Measurements from ENCODE around the gene IL6R. TPM values are rescaled to one million over a fixed set of nuclear protein-coding genes. Genes with fewer than 3 reads are reported as not detected.

The IL6R gene
- total and polyA plus RNA-seq, 2 experiments from 2014 or later, result 35.1 to 38.5 TPM

DNA sequence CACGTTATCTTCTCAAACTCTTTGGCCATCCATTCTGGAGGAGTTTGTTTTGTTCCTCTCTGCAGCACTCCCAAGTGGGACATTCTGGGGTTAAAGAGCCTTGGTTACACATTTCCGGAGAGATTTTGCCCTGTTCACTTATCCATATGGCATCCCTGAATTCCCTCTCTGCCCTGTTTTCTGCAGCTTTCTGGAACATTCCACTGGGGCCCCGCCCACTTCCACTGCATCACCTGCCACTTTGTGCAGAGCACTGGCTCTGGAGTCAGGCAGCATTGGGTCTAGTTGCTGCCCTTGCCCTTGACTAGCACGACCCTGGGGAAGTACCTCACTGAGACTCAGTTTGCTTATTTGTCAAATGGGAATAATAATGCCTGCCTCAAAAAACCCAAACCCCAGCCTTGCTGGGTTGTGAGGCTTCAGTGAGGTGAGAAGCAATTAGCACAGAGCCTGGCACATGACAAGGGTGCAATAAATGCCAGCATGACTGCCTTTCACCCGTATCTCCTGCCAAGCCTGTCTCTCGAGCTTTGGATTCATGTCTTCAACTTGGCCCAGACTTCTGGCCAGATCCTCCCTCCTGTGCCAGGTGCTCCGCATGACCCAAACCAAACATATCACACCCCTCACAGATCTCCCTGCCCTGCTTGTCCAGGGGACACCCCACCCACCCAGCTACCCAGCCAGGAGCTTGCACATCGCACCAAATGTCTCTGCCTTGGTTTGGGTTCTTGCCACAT is 38.3 kb downstream of the IL6R start:
- no peak overlapping the region for H3K4me2 ChIP-seq
- no peak for TF ChIP-seq EZH2 (IDR thresholded peaks at IDR 0.05; ENCODE audit: borderline replicate concordance)
- TF ChIP-seq, protein P1, sequence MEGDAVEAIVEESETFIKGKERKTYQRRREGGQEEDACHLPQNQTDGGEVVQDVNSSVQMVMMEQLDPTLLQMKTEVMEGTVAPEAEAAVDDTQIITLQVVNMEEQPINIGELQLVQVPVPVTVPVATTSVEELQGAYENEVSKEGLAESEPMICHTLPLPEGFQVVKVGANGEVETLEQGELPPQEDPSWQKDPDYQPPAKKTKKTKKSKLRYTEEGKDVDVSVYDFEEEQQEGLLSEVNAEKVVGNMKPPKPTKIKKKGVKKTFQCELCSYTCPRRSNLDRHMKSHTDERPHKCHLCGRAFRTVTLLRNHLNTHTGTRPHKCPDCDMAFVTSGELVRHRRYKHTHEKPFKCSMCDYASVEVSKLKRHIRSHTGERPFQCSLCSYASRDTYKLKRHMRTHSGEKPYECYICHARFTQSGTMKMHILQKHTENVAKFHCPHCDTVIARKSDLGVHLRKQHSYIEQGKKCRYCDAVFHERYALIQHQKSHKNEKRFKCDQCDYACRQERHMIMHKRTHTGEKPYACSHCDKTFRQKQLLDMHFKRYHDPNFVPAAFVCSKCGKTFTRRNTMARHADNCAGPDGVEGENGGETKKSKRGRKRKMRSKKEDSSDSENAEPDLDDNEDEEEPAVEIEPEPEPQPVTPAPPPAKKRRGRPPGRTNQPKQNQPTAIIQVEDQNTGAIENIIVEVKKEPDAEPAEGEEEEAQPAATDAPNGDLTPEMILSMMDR (IDR thresholded peaks at IDR 0.05; ENCODE audit: poor library complexity), result no peak
- DNase-seq (ENCODE audit: low spot score), result no peak
- no peaks in the 10 kb centered on the region for H3K9me3 ChIP-seq (ENCODE audit: low read depth)
- no peak overlapping the region for H3K4me3 ChIP-seq
- H3K4me1 ChIP-seq (ENCODE audit: insufficient read depth), result peaks cover 6% of the 10 kb centered on the region
- WGBS (ENCODE audit: low lambda C conversion rate, missing lambda C conversion rate), result 90% methylated on average over 8 of the region's 8 CpGs
- H3K27ac ChIP-seq, result no peak overlapping the region
- H3K27me3 ChIP-seq, result no peaks in the 10 kb centered on the region
- no peaks in the 10 kb centered on the region for H4K20me1 ChIP-seq (ENCODE audit: insufficient read depth, poor library complexity, severe bottlenecking)
- no peaks in the 10 kb centered on the region for H3K9me2 ChIP-seq (replicated peaks; ENCODE audit: insufficient read depth)
- no peaks in the 10 kb centered on the region for H3K36me3 ChIP-seq (replicated peaks; ENCODE audit: insufficient read depth, low read depth)
- no peaks in the 10 kb centered on the region for H3K79me2 ChIP-seq
- H2AFZ ChIP-seq, result no peak overlapping the region

DNA sequence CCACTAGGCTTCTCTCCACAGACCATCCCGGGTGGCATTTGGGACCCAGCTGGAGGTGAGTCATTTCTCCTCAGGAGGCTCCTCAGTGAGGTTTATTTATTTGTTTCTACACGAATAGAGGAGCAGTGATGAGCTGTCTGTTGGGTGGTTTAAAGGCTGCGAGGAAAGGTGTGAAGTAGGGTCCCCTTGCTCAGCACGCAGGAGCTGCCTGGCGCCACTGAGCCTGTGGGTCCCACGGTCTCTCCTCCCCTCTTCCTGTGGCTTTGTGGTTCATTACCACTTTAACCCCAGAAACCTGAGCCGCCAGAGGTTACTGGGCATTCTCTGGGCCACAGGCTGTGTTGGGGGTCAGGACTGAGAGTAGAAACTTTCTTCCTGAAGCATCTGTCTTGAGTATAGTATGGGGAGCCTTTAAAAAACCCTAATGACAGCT is 39.9 kb downstream of the IL6R start:
- peaks cover 3% of the 10 kb centered on the region for H3K4me1 ChIP-seq (ENCODE audit: insufficient read depth)
- H3K36me3 ChIP-seq (replicated peaks; ENCODE audit: insufficient read depth, low read depth), result no peaks in the 10 kb centered on the region
- H3K9me2 ChIP-seq (replicated peaks; ENCODE audit: insufficient read depth), result no peaks in the 10 kb centered on the region
- no peak overlapping the region for H2AFZ ChIP-seq
- WGBS (ENCODE audit: low lambda C conversion rate, missing lambda C conversion rate), result 58% methylated on average over 7 of the region's 7 CpGs
- H3K9me3 ChIP-seq (ENCODE audit: low read depth), result no peaks in the 10 kb centered on the region
- H3K4me2 ChIP-seq, result no peak overlapping the region
- no peak overlapping the region for H3K27ac ChIP-seq
- H4K20me1 ChIP-seq (ENCODE audit: insufficient read depth, poor library complexity, severe bottlenecking), result no peaks in the 10 kb centered on the region
- H3K4me3 ChIP-seq, result no peak overlapping the region
- DNase-seq (ENCODE audit: low spot score), result no peak
- H3K79me2 ChIP-seq, result no peaks in the 10 kb centered on the region
- TF ChIP-seq EZH2 (IDR thresholded peaks at IDR 0.05; ENCODE audit: borderline replicate concordance), result no peak
- TF ChIP-seq EZH2phosphoT487 (IDR thresholded peaks at IDR 0.05; ENCODE audit: low read depth, severe bottlenecking, unreplicated experiment), result no peak
- TF ChIP-seq, protein P1 (IDR thresholded peaks at IDR 0.05; ENCODE audit: poor library complexity), result no peak
- no peaks in the 10 kb centered on the region for H3K27me3 ChIP-seq

DNA sequence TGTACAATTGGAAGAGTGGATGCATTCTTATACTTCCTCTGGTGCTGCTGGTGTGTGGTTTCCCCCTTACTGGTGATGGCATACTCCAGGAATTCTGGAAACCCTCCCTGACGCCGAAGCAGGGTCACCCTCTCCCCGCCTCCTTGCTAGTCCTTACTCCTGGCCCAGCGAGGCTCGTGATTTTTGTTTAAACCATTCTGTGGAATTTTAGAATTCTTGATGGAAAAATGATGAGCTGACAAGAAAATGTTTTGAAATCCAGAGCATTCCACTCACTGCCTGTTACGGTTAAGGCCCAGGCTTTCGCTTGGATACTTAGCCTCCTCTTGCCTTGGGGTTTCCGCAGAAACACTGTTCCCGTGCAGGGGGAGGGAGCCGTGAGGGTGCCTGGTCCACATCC is 41.1 kb downstream of the IL6R start:
- TF ChIP-seq EZH2 (IDR thresholded peaks at IDR 0.05; ENCODE audit: borderline replicate concordance) (no peak), EZH2phosphoT487 (IDR thresholded peaks at IDR 0.05; ENCODE audit: low read depth, severe bottlenecking, unreplicated experiment) (no peak)
- TF ChIP-seq, protein P1 (IDR thresholded peaks at IDR 0.05; ENCODE audit: poor library complexity), result no peak
- WGBS (ENCODE audit: low lambda C conversion rate, missing lambda C conversion rate), result 48% methylated on average over 10 of the region's 10 CpGs
- H3K36me3 ChIP-seq (replicated peaks; ENCODE audit: insufficient read depth, low read depth), result no peaks in the 10 kb centered on the region
- no peaks in the 10 kb centered on the region for H3K9me3 ChIP-seq (ENCODE audit: low read depth)
- H3K4me3 ChIP-seq, result no peak overlapping the region
- no peaks in the 10 kb centered on the region for H3K79me2 ChIP-seq
- no peaks in the 10 kb centered on the region for H4K20me1 ChIP-seq (ENCODE audit: insufficient read depth, poor library complexity, severe bottlenecking)
- H3K9me2 ChIP-seq (replicated peaks; ENCODE audit: insufficient read depth), result no peaks in the 10 kb centered on the region
- no peaks in the 10 kb centered on the region for H3K27me3 ChIP-seq
- peaks cover 3% of the 10 kb centered on the region for H3K4me1 ChIP-seq (ENCODE audit: insufficient read depth)
- peak; percentile 40 for DNase-seq (ENCODE audit: low spot score)
- H3K4me2 ChIP-seq, result no peak overlapping the region
- no peak overlapping the region for H2AFZ ChIP-seq
- peak overlapping the region; percentile 35 for H3K27ac ChIP-seq
